ENCODE data around the gene FKBP5. TPM values are rescaled to one million over a fixed set of nuclear protein-coding genes. Genes with fewer than 3 reads are reported as not detected.

Gene FKBP5
- total RNA-seq, 2 experiments from 2014 or later, result 42.5 to 79.1 TPM

GRCh38 chr6:35718911-35719381, 30.2 kb upstream of the FKBP5 start:
- peak overlapping the region; percentile 65 for H3K4me2 ChIP-seq (ENCODE audit: low read length)
- H3K36me3 ChIP-seq (ENCODE audit: insufficient read depth, low read length), result peaks cover 7% of the 10 kb centered on the region
- H4K20me1 ChIP-seq (ENCODE audit: insufficient read depth, low read length), result no peaks in the 10 kb centered on the region
- H3K79me2 ChIP-seq (ENCODE audit: insufficient read depth, low read depth, low read length), result no peaks in the 10 kb centered on the region
- intact Hi-C loops (cut with micrococcal nuclease; ENCODE audit: unreplicated experiment), result loop anchor here (2.0 kb wide), 1 partner anchor 30 kb away; the partner anchor contains the start of gene FKBP5
- ChIA-PET POLR2A (interaction anchor here (0.9 kb wide), 2 partner anchors 9 to 23 kb away, joined by 3 read pairs; no protein-coding TSS in a partner anchor), CTCF (ENCODE audit: unreplicated experiment) (interaction anchor here (0.9 kb wide), 1 partner anchor 29 kb away, joined by 4 read pairs; no protein-coding TSS in a partner anchor)
- peak overlapping the region; percentile 51 for H3K4me3 ChIP-seq (ENCODE audit: low read depth, low read length, poor library complexity, severe bottlenecking)
- DNase-seq (ENCODE audit: low spot score), result peak; percentile 55
- TF ChIP-seq EZH2phosphoT487 (IDR thresholded peaks at IDR 0.05; ENCODE audit: borderline replicate concordance, low read depth, low read length), result no peak
- TF ChIP-seq CTCF (conservative IDR thresholded peaks at IDR 0.05; ENCODE audit: low read length), result no peak
- no peaks in the 10 kb centered on the region for H3K9me3 ChIP-seq (ENCODE audit: low read length)
- TSS peak; percentile 11 for BruUV-seq (replicated peaks)
- H2AFZ ChIP-seq (ENCODE audit: low read length), result peak overlapping the region; percentile 39; the same call in 1 of the 2 replicates
- H3K4me1 ChIP-seq (ENCODE audit: insufficient read depth, low read length, poor library complexity, severe bottlenecking), result peaks cover 69% of the 10 kb centered on the region
- H3K9me2 ChIP-seq (ENCODE audit: insufficient read depth, low read length), result no peaks in the 10 kb centered on the region
- H3K27ac ChIP-seq (ENCODE audit: low read depth, low read length, poor library complexity, severe bottlenecking), result peak overlapping the region; percentile 89

- intact Hi-C loops (cut with micrococcal nuclease; ENCODE audit: unreplicated experiment), result loop anchor here (2.0 kb wide), 1 partner anchor 30 kb away; the partner anchor contains the start of gene FKBP5
Measured at GRCh38 chr6:35718375-35718736, 29.6 kb upstream of the FKBP5 start.

More at GRCh38 chr6:35718375-35718736, 29.6 kb upstream of the FKBP5 start:
- no peak for DNase-seq (ENCODE audit: low spot score)
- H2AFZ ChIP-seq (ENCODE audit: low read length), result peak overlapping the region; percentile 39; the same call in 1 of the 2 replicates
- H3K27ac ChIP-seq (ENCODE audit: low read depth, low read length, poor library complexity, severe bottlenecking), result peak overlapping the region; percentile 89
- peak overlapping the region; percentile 51 for H3K4me3 ChIP-seq (ENCODE audit: low read depth, low read length, poor library complexity, severe bottlenecking)
- H3K36me3 ChIP-seq (ENCODE audit: insufficient read depth, low read length), result peaks cover 7% of the 10 kb centered on the region
- no peak for TF ChIP-seq CTCF (conservative IDR thresholded peaks at IDR 0.05; ENCODE audit: low read length)
- no peak for TF ChIP-seq EZH2phosphoT487 (IDR thresholded peaks at IDR 0.05; ENCODE audit: borderline replicate concordance, low read depth, low read length)
- no peaks in the 10 kb centered on the region for H3K9me3 ChIP-seq (ENCODE audit: low read length)
- peaks cover 70% of the 10 kb centered on the region for H3K4me1 ChIP-seq (ENCODE audit: insufficient read depth, low read length, poor library complexity, severe bottlenecking)
- CTCF ChIA-PET (ENCODE audit: unreplicated experiment), result no interaction called here
- no TSS peak for BruUV-seq (replicated peaks)
- no peaks in the 10 kb centered on the region for H4K20me1 ChIP-seq (ENCODE audit: insufficient read depth, low read length)
- peak overlapping the region; percentile 65 for H3K4me2 ChIP-seq (ENCODE audit: low read length)
- H3K79me2 ChIP-seq (ENCODE audit: insufficient read depth, low read depth, low read length), result no peaks in the 10 kb centered on the region
- POLR2A ChIA-PET, result interaction anchor here (0.7 to 0.9 kb wide), 2 partner anchors 22 to 45 kb away, joined by 3 read pairs; no protein-coding TSS in a partner anchor
- H3K9me2 ChIP-seq (ENCODE audit: insufficient read depth, low read length), result no peaks in the 10 kb centered on the region
